Tibial nerve (tissue), 4 donors: ENCODE results near the gene TMEM8B. TPM values are rescaled to one million over a fixed set of nuclear protein-coding genes. Genes with fewer than 3 reads are reported as not detected.
A peak's percentile ranks its signal among the peaks of the same experiment; 100 is the strongest.

Experiments used
- DNase-seq, 2 donors: peaks; one replicate each; pipeline ENCODE4 v3.0.0-alpha.2; 2019; ENCODE audit warnings: low spot score in 2 of 2
- H3K27ac ChIP-seq, 4 donors: fragments of 200-600 bp; sonication (generic) in 3 of 4; one replicate each; pipeline ENCODE4 v1.5.1; 2017 to 2019; ENCODE audit warnings: mild to moderate bottlenecking in 1 of 4
- H3K27me3 ChIP-seq, 2 donors: fragments of 200-600 bp; sonication (generic) in 1 of 2; one replicate each; pipeline versions ENCODE4 v1.5.1 to v1.6.0; 2017 to 2019
- H3K36me3 ChIP-seq, 3 donors: fragments of 200-600 bp; sonication (generic); one replicate each; pipeline ENCODE4 v1.5.1; 2018 to 2019
- H3K4me1 ChIP-seq, 4 donors: fragments of 200-600 bp; sonication (generic) in 3 of 4; one replicate each; pipeline ENCODE4 v1.5.1; 2017 to 2019
- H3K4me3 ChIP-seq, 4 donors: fragments of 200-600 bp; sonication (generic) in 3 of 4; one replicate each; pipeline ENCODE4 v1.5.1; 2017 to 2019; ENCODE audit warnings: mild to moderate bottlenecking in 1 of 4, moderate library complexity in 1 of 4
- H3K9me3 ChIP-seq, 4 donors: fragments of 200-600 bp; sonication (generic) in 3 of 4; one replicate each; pipeline ENCODE4 v1.5.1; 2017 to 2019
- EP300 ChIP-seq, 2 donors: sonication (generic); formaldehyde crosslinking; IDR thresholded peaks; one replicate each; pipeline ENCODE4 v1.6.1; 2017; ENCODE audit warnings: antibody characterized with exemption in 2 of 2, mild to moderate bottlenecking in 1 of 2
- POLR2A ChIP-seq, 2 donors: fragments of 450-650 bp; IDR thresholded peaks; one replicate each; pipeline ENCODE4 v1.6.1; 2017; ENCODE audit warnings: antibody characterized with exemption in 2 of 2, mild to moderate bottlenecking in 2 of 2, moderate library complexity in 2 of 2
- WGBS, 2 donors: methylation state at CpG; one replicate each; pipeline ENCODE4 v1.1.5; 2018; 5-methylcytosine and 5-hydroxymethylcytosine counted together
- total RNA-seq, 4 donors: library from RNA; depleted of rRNA; stranded (reverse); fragments of >200 nt; gene quantifications; one replicate each; pipeline ENCODE4 v1.1.0, GENCODE V29; 2016
- TF ChIP-seq, protein P1 (sequence below), 5 experiments: fragments of 200-600 bp in 3 of 5; fragments of 450-650 bp in 2 of 5; sonication (generic) in 3 of 5; IDR thresholded peaks; one replicate each; pipeline ENCODE4 v1.5.1; 2016 to 2019; ENCODE audit warnings: antibody characterized with exemption in 5 of 5, mild to moderate bottlenecking in 3 of 5, moderate library complexity in 2 of 5

TMEM8B gene
- total RNA-seq, 4 donors from 2014 or later: 14.6 to 23.9 (median 20.1) TPM

- TF ChIP-seq POLR2A (IDR thresholded peaks at IDR 0.05): peak in 1 of 2 donors; percentile 16
- TF ChIP-seq, protein P1, sequence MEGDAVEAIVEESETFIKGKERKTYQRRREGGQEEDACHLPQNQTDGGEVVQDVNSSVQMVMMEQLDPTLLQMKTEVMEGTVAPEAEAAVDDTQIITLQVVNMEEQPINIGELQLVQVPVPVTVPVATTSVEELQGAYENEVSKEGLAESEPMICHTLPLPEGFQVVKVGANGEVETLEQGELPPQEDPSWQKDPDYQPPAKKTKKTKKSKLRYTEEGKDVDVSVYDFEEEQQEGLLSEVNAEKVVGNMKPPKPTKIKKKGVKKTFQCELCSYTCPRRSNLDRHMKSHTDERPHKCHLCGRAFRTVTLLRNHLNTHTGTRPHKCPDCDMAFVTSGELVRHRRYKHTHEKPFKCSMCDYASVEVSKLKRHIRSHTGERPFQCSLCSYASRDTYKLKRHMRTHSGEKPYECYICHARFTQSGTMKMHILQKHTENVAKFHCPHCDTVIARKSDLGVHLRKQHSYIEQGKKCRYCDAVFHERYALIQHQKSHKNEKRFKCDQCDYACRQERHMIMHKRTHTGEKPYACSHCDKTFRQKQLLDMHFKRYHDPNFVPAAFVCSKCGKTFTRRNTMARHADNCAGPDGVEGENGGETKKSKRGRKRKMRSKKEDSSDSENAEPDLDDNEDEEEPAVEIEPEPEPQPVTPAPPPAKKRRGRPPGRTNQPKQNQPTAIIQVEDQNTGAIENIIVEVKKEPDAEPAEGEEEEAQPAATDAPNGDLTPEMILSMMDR (IDR thresholded peaks at IDR 0.05): no peak
- peak; percentile 63 to 85 for TF ChIP-seq EP300 (IDR thresholded peaks at IDR 0.05)
- H3K36me3 ChIP-seq: no peaks in the 10 kb centered on the region
- peak; percentile 75 to 82 for DNase-seq
- no peaks in the 10 kb centered on the region for H3K27me3 ChIP-seq
- 13 to 24% methylated on average over 13 of the region's 13 CpGs for WGBS, 2 donors
- H3K4me3 ChIP-seq: peak overlapping the region; percentile 2 to 47 (median 12)
- H3K27ac ChIP-seq: peak overlapping the region; percentile 92 to 97 (median 94)
- no peaks in the 10 kb centered on the region for H3K9me3 ChIP-seq
- H3K4me1 ChIP-seq: peaks cover 0 to 94% (median 69%) of the 10 kb centered on the region in 4 donors
Measured at GRCh38 chr9:35907711-35908503, 78.9 kb downstream of the TMEM8B start.

GRCh38 chr9:35908504-35909125 lies 79.6 kb downstream of the TMEM8B start:
- no peaks in the 10 kb centered on the region for H3K36me3 ChIP-seq
- WGBS, 2 donors: 51 to 56% methylated on average over 9 of the region's 9 CpGs
- DNase-seq: peak; percentile 36 to 53
- H3K4me1 ChIP-seq: peaks cover 0 to 88% (median 67%) of the 10 kb centered on the region in 4 donors
- TF ChIP-seq EP300 (IDR thresholded peaks at IDR 0.05): no peak
- TF ChIP-seq, protein P1 (IDR thresholded peaks at IDR 0.05): no peak
- no peak for TF ChIP-seq POLR2A (IDR thresholded peaks at IDR 0.05)
- H3K4me3 ChIP-seq: peak overlapping the region in 1 of 4 donors; percentile 47
- H3K27ac ChIP-seq: peak overlapping the region; percentile 92 to 97 (median 94)
- H3K9me3 ChIP-seq: no peaks in the 10 kb centered on the region
- H3K27me3 ChIP-seq: no peaks in the 10 kb centered on the region

DNA sequence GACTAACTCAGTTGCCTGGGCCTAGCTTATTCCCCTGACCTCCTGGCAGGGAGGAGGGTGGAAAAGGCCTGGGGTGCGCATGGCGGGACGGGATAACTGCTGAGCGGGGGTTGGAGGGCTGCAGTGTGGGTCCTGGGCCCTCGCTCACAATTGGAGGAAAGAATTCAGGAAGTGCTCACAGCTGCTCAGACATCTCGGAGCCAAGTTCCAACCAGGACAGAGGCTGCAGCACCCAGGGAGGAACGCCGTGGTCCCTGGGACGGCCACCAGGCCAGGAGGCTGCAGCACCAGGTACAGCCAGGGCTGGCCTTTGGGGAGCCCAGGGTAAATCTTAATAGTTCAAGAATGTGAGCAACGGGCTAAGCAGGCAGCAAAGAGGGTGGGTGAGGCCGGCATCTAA lies 80.2 kb downstream of the TMEM8B start, which contains the start of gene SPAAR:
Gene SPAAR (plus strand): TSS at position 217 of the 400 bp plus-strand sequence. CDS start 974 bp downstream, outside the sequence.
- H3K4me3 ChIP-seq: peak within 1 kb of the TSS in 1 of 4 donors; percentile 47
- H3K4me1 ChIP-seq: peaks cover 0 to 83% (median 62%) of the 10 kb centered on the region in 4 donors
- H3K36me3 ChIP-seq: no peaks in the 10 kb centered on the region
- no peaks in the 10 kb centered on the region for H3K27me3 ChIP-seq
- TF ChIP-seq POLR2A (IDR thresholded peaks at IDR 0.05): no peak
- TF ChIP-seq, protein P1 (IDR thresholded peaks at IDR 0.05): no peak
- TF ChIP-seq EP300 (IDR thresholded peaks at IDR 0.05): no peak
- WGBS, 2 donors: 72 to 76% methylated on average over 11 of the region's 11 CpGs
- DNase-seq: no peak
- H3K9me3 ChIP-seq: no peaks in the 10 kb centered on the region
- H3K27ac ChIP-seq: peak within 1 kb of the TSS; percentile 92 to 97 (median 94)

DNA sequence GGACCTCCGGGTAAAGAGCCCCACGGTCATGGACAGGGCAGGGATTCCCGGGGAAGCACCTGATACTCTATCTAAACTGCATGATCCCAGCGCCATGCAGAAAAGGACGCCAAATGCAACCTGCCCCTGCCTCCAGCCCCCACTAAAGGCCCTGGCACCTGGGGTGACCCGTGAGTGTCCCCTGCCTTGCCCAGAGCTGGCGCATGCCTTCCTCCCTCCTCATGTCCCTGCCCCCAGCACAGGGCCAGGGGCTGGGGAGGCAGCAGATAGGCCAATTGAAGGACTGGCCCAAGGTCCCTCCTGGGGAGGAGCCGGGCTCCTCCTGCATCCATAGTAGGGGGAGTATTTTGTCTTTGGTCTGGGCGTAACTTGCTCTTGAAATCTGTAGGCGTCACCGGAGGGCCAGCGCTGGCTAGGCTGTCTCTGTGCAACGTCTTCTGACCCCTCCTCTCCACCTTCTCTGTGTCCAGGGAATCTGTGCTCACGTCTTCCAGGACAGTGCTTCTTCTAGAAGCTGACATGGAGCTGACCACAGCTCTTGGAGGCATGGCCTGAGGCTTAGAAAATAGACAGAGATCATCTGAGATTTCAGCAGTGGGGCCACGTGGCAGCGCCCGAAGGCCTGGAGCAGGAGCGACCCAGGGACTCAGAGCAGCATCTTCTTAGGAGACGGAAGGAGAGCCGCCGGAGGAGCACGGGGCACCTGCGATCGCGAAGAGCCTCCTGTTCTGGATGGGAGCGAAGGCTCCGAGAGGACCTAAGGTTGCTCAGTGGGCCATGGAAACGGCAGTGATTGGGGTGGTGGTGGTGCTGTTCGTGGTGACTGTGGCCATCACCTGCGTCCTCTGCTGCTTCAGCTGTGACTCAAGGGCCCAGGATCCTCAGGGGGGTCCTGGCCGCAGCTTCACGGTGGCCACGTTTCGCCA lies 80.9 kb downstream of the TMEM8B start:
- H3K9me3 ChIP-seq: no peaks in the 10 kb centered on the region
- DNase-seq: no peak
- WGBS, 2 donors: 86 to 92% methylated on average over 30 to 34 of the region's 34 CpGs
- TF ChIP-seq EP300 (IDR thresholded peaks at IDR 0.05): peak in 1 of 2 donors; percentile 34
- peak in 1 of 2 donors; percentile 22 for TF ChIP-seq POLR2A (IDR thresholded peaks at IDR 0.05)
- TF ChIP-seq, protein P1 (IDR thresholded peaks at IDR 0.05): no peak
- peak overlapping the region in 1 of 4 donors; percentile 29 for H3K4me3 ChIP-seq
- H3K27me3 ChIP-seq: no peaks in the 10 kb centered on the region
- H3K4me1 ChIP-seq: peaks cover 0 to 83% (median 56%) of the 10 kb centered on the region in 4 donors
- H3K36me3 ChIP-seq: no peaks in the 10 kb centered on the region
- H3K27ac ChIP-seq: peak overlapping the region; percentile 49 to 97 (median 94)
